H1 (cell line): ENCODE data around the gene LIN28A. TPM values are rescaled to one million over a fixed set of nuclear protein-coding genes. Genes with fewer than 3 reads are reported as not detected.

Source experiments
- CTCF ChIA-PET: fragments of 300-600 bp; sonication (Branson Sonifier 250); formaldehyde crosslinking; loops from one replicate; lab custom pipeline; 2021; ENCODE audit not compliant: partially characterized antibody; lab: Charles Lee
- POLR2A ChIA-PET: fragments of 300-600 bp; sonication (Branson Sonifier 250); formaldehyde crosslinking; loops from one replicate; lab custom pipeline; 2021; ENCODE audit warnings: inconsistent platforms; ENCODE audit not compliant: partially characterized antibody; lab: Charles Lee
- DNase-seq, 2 experiments: peaks; one replicate each; pipeline versions ENCODE4 v3.0.0 to v3.0.0-alpha.2; 2010 to 2022; ENCODE audit warnings: low spot score in 2 of 2, low read depth in 1 of 2, mixed read lengths in 1 of 2
- FAIRE-seq: peaks from 2 replicates; lab custom pipeline; 2011; peaks lifted over from hg19 to GRCh38; lab: Jason Lieb, UNC
- H2AFZ ChIP-seq: 2 replicates; pipeline ENCODE4 v1.8.1; 2012; ENCODE audit warnings: low read length, inconsistent platforms
- H2AK5ac ChIP-seq: 2 replicates; pipeline ENCODE4 v1.6.1; 2013; ENCODE audit warnings: low read depth, low read length
- H2BK120ac ChIP-seq: replicated peaks from 2 replicates; pipeline ENCODE3; 2013; ENCODE audit warnings: low read depth, low read length, inconsistent platforms
- H2BK12ac ChIP-seq: 2 replicates; pipeline ENCODE4 v1.6.1; 2013; ENCODE audit warnings: low read depth, low read length
- H2BK15ac ChIP-seq: 2 replicates; pipeline ENCODE4 v1.6.1; 2013; ENCODE audit warnings: low read length
- H2BK20ac ChIP-seq: 2 replicates; pipeline ENCODE4 v1.6.1; 2013; ENCODE audit warnings: low read length
- H2BK5ac ChIP-seq: 2 replicates; pipeline ENCODE4 v1.6.1; 2013; ENCODE audit warnings: low read depth, low read length
- H3K14ac ChIP-seq: 2 replicates; pipeline ENCODE4 v1.6.1; 2013; ENCODE audit warnings: inconsistent platforms; ENCODE audit not compliant: insufficient read length
- H3K18ac ChIP-seq: 2 replicates; pipeline ENCODE4 v1.6.1; 2013; ENCODE audit warnings: low read length; ENCODE audit errors: extremely low read depth
- H3K23ac ChIP-seq: 2 replicates; pipeline ENCODE4 v1.6.1; 2013; ENCODE audit warnings: inconsistent platforms; ENCODE audit not compliant: insufficient read length
- H3K23me2 ChIP-seq: 2 replicates; pipeline ENCODE4 v1.6.1; 2013; ENCODE audit warnings: low read depth, low read length
- H3K27ac ChIP-seq: 2 replicates; pipeline ENCODE4 v1.6.1; 2011; ENCODE audit warnings: low read depth, low read length, inconsistent platforms
- H3K27me3 ChIP-seq, 4 experiments: replicated peaks in 1 of 4; 1 replicate in 1 of 4; 2 replicates in 3 of 4; pipeline versions ENCODE4 v1.6.1 to v1.8.1; 2011 to 2013; ENCODE audit warnings: low read length in 3 of 4, mild to moderate bottlenecking in 3 of 4, inconsistent platforms in 2 of 4, mixed read lengths in 2 of 4, moderate library complexity in 1 of 4; ENCODE audit not compliant: control insufficient read depth in 3 of 4, insufficient read depth in 3 of 4; ENCODE audit errors: extremely low read depth in 1 of 4
- H3K36me3 ChIP-seq, 4 experiments: 2 replicates each; pipeline versions ENCODE4 v1.6.1 to v1.8.1; 2011 to 2013; ENCODE audit warnings: mild to moderate bottlenecking in 4 of 4, low read length in 3 of 4, moderate library complexity in 2 of 4, control low read depth in 1 of 4, inconsistent platforms in 1 of 4; ENCODE audit not compliant: insufficient read depth in 4 of 4, control insufficient read depth in 2 of 4
- H3K4ac ChIP-seq: replicated peaks from 2 replicates; pipeline ENCODE3; 2013; ENCODE audit warnings: low read length, low read depth, mixed read lengths, inconsistent platforms; ENCODE audit not compliant: insufficient read length
- H3K4me1 ChIP-seq, 4 experiments: replicated peaks in 1 of 4; 1 replicate in 1 of 4; 2 replicates in 3 of 4; pipeline versions ENCODE4 v1.6.1 to v1.8.1; 2011 to 2013; ENCODE audit warnings: low read length in 3 of 4, inconsistent platforms in 2 of 4, mixed read lengths in 1 of 4; ENCODE audit not compliant: insufficient read depth in 4 of 4, control insufficient read depth in 3 of 4
- H3K4me2 ChIP-seq, 2 experiments: 2 replicates each; pipeline versions ENCODE4 v1.6.1 to v1.8.1; 2011 to 2013; ENCODE audit warnings: low read depth in 2 of 2, low read length in 2 of 2, control low read depth in 1 of 2, inconsistent platforms in 1 of 2, mild to moderate bottlenecking in 1 of 2; ENCODE audit not compliant: insufficient read depth in 1 of 2
- H3K4me3 ChIP-seq, 4 experiments: fragments of 200-600, 300-600 bp in 1 of 4; sonication (generic), shearing (Covaris generic), sonication (Bioruptor Twin) in 1 of 4; 2 replicates each; pipeline versions ENCODE4 v1.5.1 to v1.8.1; 2011 to 2016; ENCODE audit warnings: low read length in 4 of 4, low read depth in 3 of 4, control low read depth in 2 of 4, inconsistent platforms in 2 of 4, mild to moderate bottlenecking in 2 of 4, mixed read lengths in 1 of 4, moderate library complexity in 1 of 4; ENCODE audit not compliant: insufficient read depth in 2 of 4; ENCODE audit errors: extremely low read depth in 1 of 4
- H3K56ac ChIP-seq: replicated peaks from 2 replicates; pipeline ENCODE3; 2013; ENCODE audit warnings: low read depth, mild to moderate bottlenecking, mixed read lengths, low read length, inconsistent platforms; ENCODE audit not compliant: insufficient read length
- H3K79me1 ChIP-seq: 2 replicates; pipeline ENCODE4 v1.6.1; 2013; ENCODE audit warnings: low read depth, low read length, control low read depth
- H3K79me2 ChIP-seq, 2 experiments: 2 replicates each; pipeline versions ENCODE4 v1.6.1 to v1.8.1; 2012 to 2013; ENCODE audit warnings: low read length in 2 of 2, mild to moderate bottlenecking in 2 of 2, inconsistent platforms in 1 of 2; ENCODE audit not compliant: insufficient read depth in 2 of 2, control insufficient read depth in 1 of 2
- H3K9ac ChIP-seq, 4 experiments: replicated peaks in 1 of 4; 1 replicate in 1 of 4; 2 replicates in 3 of 4; pipeline versions ENCODE4 v1.6.1 to v1.8.1; 2011 to 2013; ENCODE audit warnings: low read depth in 3 of 4, low read length in 3 of 4, control low read depth in 2 of 4, mild to moderate bottlenecking in 2 of 4, moderate library complexity in 2 of 4, inconsistent platforms in 1 of 4; ENCODE audit errors: extremely low read depth in 1 of 4
- H3K9me3 ChIP-seq, 2 experiments: 2 replicates each; pipeline versions ENCODE4 v1.6.1 to v1.8.1; 2012 to 2013; ENCODE audit warnings: mild to moderate bottlenecking in 2 of 2, moderate library complexity in 2 of 2, control low read depth in 1 of 2, inconsistent platforms in 1 of 2, low read depth in 1 of 2, low read length in 1 of 2, mixed read lengths in 1 of 2; ENCODE audit not compliant: insufficient read depth in 2 of 2
- H4K20me1 ChIP-seq, 2 experiments: replicated peaks in 1 of 2; 2 replicates each; pipeline versions ENCODE3 to v1.8.1; 2011 to 2013; ENCODE audit warnings: inconsistent platforms in 2 of 2, low read length in 2 of 2, mild to moderate bottlenecking in 1 of 2; ENCODE audit not compliant: insufficient read depth in 2 of 2, control insufficient read depth in 1 of 2
- H4K5ac ChIP-seq: 2 replicates; pipeline ENCODE4 v1.6.1; 2013; ENCODE audit warnings: low read length, low read depth, mixed read lengths, inconsistent platforms; ENCODE audit not compliant: insufficient read length
- H4K8ac ChIP-seq: 2 replicates; pipeline ENCODE4 v1.8.0; 2013; ENCODE audit warnings: mild to moderate bottlenecking, moderate library complexity, low read length, inconsistent platforms; ENCODE audit not compliant: insufficient read depth; ENCODE audit errors: extremely low read depth
- H4K91ac ChIP-seq: replicated peaks from 2 replicates; pipeline ENCODE3; 2013; ENCODE audit warnings: low read length, mixed read lengths, inconsistent platforms; ENCODE audit not compliant: insufficient read length
- CBX5 ChIP-seq: fragments of 300-800, 300-1000 bp; sonication (generic); IDR thresholded peaks from 2 replicates; pipeline ENCODE4 v1.7.1; 2016; ENCODE audit warnings: antibody characterized with exemption, low read length, low read depth
- CHD1 ChIP-seq: IDR thresholded peaks from 2 replicates; pipeline ENCODE4 v1.6.1; 2012; ENCODE audit warnings: low read depth, low read length, improper control_type of control experiment
- CHD2 ChIP-seq: IDR thresholded peaks from 2 replicates; pipeline ENCODE4 v1.6.1; 2012; ENCODE audit warnings: low read length, improper control_type of control experiment
- CTBP2 ChIP-seq: IDR thresholded peaks from 2 replicates; pipeline ENCODE4 v1.7.0; 2011; ENCODE audit warnings: borderline replicate concordance, mild to moderate bottlenecking, moderate library complexity, mixed read lengths, low read length; ENCODE audit not compliant: insufficient read depth, insufficient read length
- EGR1 ChIP-seq: IDR thresholded peaks from 2 replicates; pipeline ENCODE4 v1.6.1; 2011; ENCODE audit warnings: low read depth, low read length, borderline replicate concordance
- GABPA ChIP-seq: IDR thresholded peaks from 2 replicates; pipeline ENCODE4 v1.6.1; 2011; ENCODE audit warnings: mild to moderate bottlenecking, low read length, moderate library complexity, borderline replicate concordance; ENCODE audit not compliant: insufficient read depth
- JUN ChIP-seq: IDR thresholded peaks from 2 replicates; pipeline ENCODE4 v1.6.1; 2011; ENCODE audit warnings: low read depth, mild to moderate bottlenecking, improper control_type of control experiment, low read length
- JUND ChIP-seq: IDR thresholded peaks from 2 replicates; pipeline ENCODE4 v1.6.1; 2011; ENCODE audit warnings: mild to moderate bottlenecking, improper control_type of control experiment, low read length
- MAFK ChIP-seq: IDR thresholded peaks from 2 replicates; pipeline ENCODE4 v1.6.1; 2012; ENCODE audit warnings: low read depth, mild to moderate bottlenecking, improper control_type of control experiment, low read length
- NANOG ChIP-seq: IDR thresholded peaks from 2 replicates; pipeline ENCODE4 v1.6.1; 2011; ENCODE audit warnings: low read length, low read depth, mild to moderate bottlenecking, inconsistent platforms; ENCODE audit not compliant: insufficient read depth, poor library complexity, severe bottlenecking
- PHF8 ChIP-seq: fragments of 200-600 bp; sonication (generic); conservative IDR thresholded peaks from 2 replicates; pipeline ENCODE4 v1.7.1; 2012; ENCODE audit warnings: low read depth, mild to moderate bottlenecking, inconsistent platforms, low read length, moderate library complexity
- SP1 ChIP-seq: IDR thresholded peaks from 2 replicates; pipeline ENCODE4 v1.6.1; 2011; ENCODE audit warnings: low read depth, low read length
- TAF1 ChIP-seq: IDR thresholded peaks from 2 replicates; pipeline ENCODE4 v1.6.1; 2011; ENCODE audit warnings: mild to moderate bottlenecking, low read depth, low read length
- WGBS, 2 experiments: shearing (Covaris generic) in 1 of 2; methylation state at CpG; one replicate each; pipeline versions ENCODE4 v1.1.6 to v1.1.7; 2013 to 2015; ENCODE audit warnings: low lambda C conversion rate in 2 of 2, mixed read lengths in 2 of 2, inconsistent platforms in 1 of 2, low coverage in 1 of 2, missing lambda C conversion rate in 1 of 2; ENCODE audit not compliant: insufficient replicate concordance in 2 of 2, insufficient coverage in 1 of 2, insufficient read length in 1 of 2; ENCODE audit errors: extremely low coverage in 1 of 2, missing lambda C conversion rate in 1 of 2; 5-methylcytosine and 5-hydroxymethylcytosine counted together
- polyA plus RNA-seq, 7 experiments: library from polyadenylated mRNA; depleted of rRNA in 3 of 7; stranded (reverse) in 5 of 7; unstranded in 2 of 7; fragments of >200 nt in 5 of 7; fragments of 200-250 nt in 2 of 7; gene quantifications; 1 replicate in 5 of 7; 2 replicates in 1 of 7; 4 replicates in 1 of 7; pipeline versions ENCODE4 v1.2.1 to v1.2.3, GENCODE V29; 2011 to 2013; ENCODE audit warnings: missing spikeins in 2 of 7, mixed read lengths in 2 of 7
- total RNA-seq: library from RNA; stranded (reverse); fragmentation: NEBNext Ultra II Directional; extraction: Animal tissue kit (Norgen Biotek cat#: 25700); gene quantifications from 2 replicates; pipeline ENCODE4 v1.2.1, GENCODE V29; 2021
- TF ChIP-seq, protein P1 (sequence below): IDR thresholded peaks from 2 replicates; pipeline ENCODE4 v1.6.1; 2012; ENCODE audit warnings: inconsistent platforms

Gene LIN28A
- total and polyA plus RNA-seq, 2 of the 8 experiments (the other 6 are each of a cell fraction or from before 2014, with no cell fraction given) = 403 to 1,486 TPM

DNA sequence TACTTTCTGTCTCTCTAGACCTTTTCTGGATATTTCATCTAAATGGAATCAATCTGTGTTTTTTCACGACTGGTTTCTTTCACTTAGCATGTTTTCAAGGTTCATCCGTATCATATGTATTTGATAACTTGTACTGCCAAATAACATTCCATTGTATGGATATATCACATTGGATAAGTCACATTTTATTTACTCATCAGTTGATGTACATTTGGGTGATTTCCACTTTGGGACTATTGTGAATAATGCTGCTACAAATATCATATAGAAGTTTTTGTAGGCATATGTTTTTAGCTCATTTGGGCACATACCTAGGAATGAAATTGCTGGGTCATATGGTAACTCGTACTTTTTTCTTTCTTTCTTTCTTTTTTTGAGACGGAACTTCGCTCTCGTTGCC, 68.4 kb downstream of the LIN28A start:
- Histone ChIP-seq H2BK20ac (no peak overlapping the region), H4K20me1 (peaks cover 3 to 6% of the 10 kb centered on the region in 2 experiments), H3K79me2 (peaks cover 0 to 5% of the 10 kb centered on the region in 2 experiments; a peak in 2 of 4 replicates), H3K36me3 (peaks cover 15 to 45% (median 27%) of the 10 kb centered on the region in 4 experiments), H3K23me2 (no peaks in the 10 kb centered on the region), H3K27ac (no peak overlapping the region), H3K27me3 (no peaks in the 10 kb centered on the region), H3K9me3 (no peaks in the 10 kb centered on the region), H2BK12ac (no peak overlapping the region), H3K4me2 (no peak overlapping the region), H2AK5ac (no peak overlapping the region), H3K23ac (no peak overlapping the region), H2AFZ (no peak overlapping the region), H3K18ac (no peak overlapping the region), H2BK120ac (no peak overlapping the region), H3K4ac (no peak overlapping the region), H4K5ac (no peak overlapping the region), H2BK15ac (no peak overlapping the region), H3K4me3 (no peak overlapping the region), H3K56ac (no peak overlapping the region), H3K4me1 (peaks cover 0 to under 1% (median 0%) of the 10 kb centered on the region in 4 experiments; a peak in 1 of 7 replicates), H4K91ac (no peak overlapping the region), H2BK5ac (no peak overlapping the region), H3K79me1 (no peaks in the 10 kb centered on the region), H3K9ac (no peak overlapping the region), H4K8ac (no peak overlapping the region), H3K14ac (no peak overlapping the region)
- CTCF ChIA-PET = no interaction called here
- POLR2A ChIA-PET = interaction anchor here (1.0 to 7.0 kb wide), 7 partner anchors 7 to 59 kb away, joined by 3 to 49 read pairs (median 7); partner anchors contain the start of gene HMGN2
- WGBS, 2 experiments = 86% methylated on average over 6 of the region's 6 CpGs; no CpG with 5 or more reads in 1 of the 2 experiments
- DNase-seq = no peak
- FAIRE-seq = no peak
- no peak for TF ChIP-seq CHD1
- TF ChIP-seq GABPA = no peak
- TF ChIP-seq MAFK = no peak
- TF ChIP-seq EGR1 = no peak
- TF ChIP-seq CTBP2 = no peak
- TF ChIP-seq JUN = no peak
- no peak for TF ChIP-seq CHD2
- TF ChIP-seq, protein P1, sequence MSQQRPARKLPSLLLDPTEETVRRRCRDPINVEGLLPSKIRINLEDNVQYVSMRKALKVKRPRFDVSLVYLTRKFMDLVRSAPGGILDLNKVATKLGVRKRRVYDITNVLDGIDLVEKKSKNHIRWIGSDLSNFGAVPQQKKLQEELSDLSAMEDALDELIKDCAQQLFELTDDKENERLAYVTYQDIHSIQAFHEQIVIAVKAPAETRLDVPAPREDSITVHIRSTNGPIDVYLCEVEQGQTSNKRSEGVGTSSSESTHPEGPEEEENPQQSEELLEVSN = no peak
- no peak for TF ChIP-seq NANOG
- TF ChIP-seq JUND = no peak
- TF ChIP-seq PHF8 = no peak
- no peak for TF ChIP-seq TAF1
- TF ChIP-seq CBX5 = no peak
- TF ChIP-seq SP1 = no peak
